GM13977 (cell line): ENCODE measurements around the gene SLC14A1.

ENCODE experiments used
- DNase-seq: peaks from one replicate; pipeline ENCODE4 v3.0.0; 2012; ENCODE audit warnings: low spot score
- CTCF ChIP-seq: IDR thresholded peaks from 2 replicates; pipeline ENCODE4 v1.5.1; 2012; ENCODE audit warnings: mild to moderate bottlenecking, control low read depth; ENCODE audit not compliant: insufficient read depth; ENCODE audit errors: extremely low read depth, missing control alignments
- in situ Hi-C: fragments of 300-500 bp; cut with MboI; formaldehyde crosslinking; loops from one replicate; pipeline ENCODE4 v1.12.0; 2022; ENCODE audit warnings: low sequenced_read_pairs, low pct_unique_long_range_greater_than_20kb, mixed read lengths, inconsistent platforms; ENCODE audit not compliant: unreplicated experiment

The SLC14A1 gene

GRCh38 chr18:45760462-45761036 lies 36.6 kb downstream of the SLC14A1 start:
- in situ Hi-C loops: no loop called here
- DNase-seq: no peak
- TF ChIP-seq CTCF: no peak

GRCh38 chr18:45761512-45762114 lies 37.6 kb downstream of the SLC14A1 start:
- TF ChIP-seq CTCF: no peak
- no peak for DNase-seq
- in situ Hi-C loops: no loop called here

DNA sequence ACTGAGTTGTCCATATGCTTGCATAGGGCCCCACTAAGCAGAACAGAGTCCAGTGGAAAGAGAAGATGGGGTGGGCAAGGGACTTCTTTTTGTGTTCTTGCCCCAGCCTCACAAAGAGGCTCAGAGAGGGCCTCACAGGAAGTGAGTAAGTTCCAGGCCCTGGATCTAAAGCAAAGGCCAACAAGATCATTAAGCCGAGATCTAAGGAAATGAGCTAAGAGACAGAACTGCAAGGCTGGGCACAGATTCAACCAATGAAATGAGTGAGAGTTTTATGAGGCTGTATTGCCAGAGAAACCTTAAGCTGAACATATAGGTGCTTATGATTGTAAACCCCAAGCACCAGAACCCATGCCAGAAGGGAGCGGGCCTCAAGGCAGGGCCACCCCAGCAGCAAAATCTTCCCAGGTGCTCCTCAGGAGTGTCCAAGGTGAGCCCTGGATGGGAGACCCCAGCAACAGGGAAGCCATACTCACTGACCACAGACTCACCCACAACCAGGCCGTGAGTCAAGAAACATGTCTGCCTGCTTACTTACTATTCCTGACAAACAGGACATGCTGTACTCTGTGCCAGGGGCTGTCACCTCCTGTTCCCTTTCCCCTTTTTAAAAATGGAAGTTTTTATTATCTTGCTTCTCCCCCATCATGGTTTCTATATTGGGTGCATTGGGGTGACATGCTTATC lies 40.2 kb downstream of the SLC14A1 start:
- in situ Hi-C loops: no loop called here
- DNase-seq: no peak
- no peak for TF ChIP-seq CTCF

DNA sequence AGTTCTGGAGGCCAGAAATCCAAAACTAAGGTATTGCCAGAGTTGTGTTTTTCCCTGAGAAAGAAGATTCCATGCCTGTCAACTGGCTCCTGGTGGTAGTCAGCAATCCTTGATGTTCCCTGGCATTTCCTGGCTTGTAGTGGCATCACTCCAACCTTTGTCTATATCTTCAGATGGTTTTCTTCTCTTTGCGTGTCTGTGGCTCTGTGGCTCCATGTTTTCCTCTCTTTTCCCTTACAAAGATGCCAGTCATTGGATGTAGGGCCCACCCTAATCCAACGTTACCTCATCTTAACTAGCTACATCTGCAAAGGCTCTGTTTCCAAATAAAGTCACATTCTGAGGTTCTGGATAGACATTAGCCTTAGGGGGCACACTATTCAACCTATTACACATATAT lies 41.8 kb downstream of the SLC14A1 start:
- in situ Hi-C loops: no loop called here
- no peak for DNase-seq
- no peak for TF ChIP-seq CTCF

DNA sequence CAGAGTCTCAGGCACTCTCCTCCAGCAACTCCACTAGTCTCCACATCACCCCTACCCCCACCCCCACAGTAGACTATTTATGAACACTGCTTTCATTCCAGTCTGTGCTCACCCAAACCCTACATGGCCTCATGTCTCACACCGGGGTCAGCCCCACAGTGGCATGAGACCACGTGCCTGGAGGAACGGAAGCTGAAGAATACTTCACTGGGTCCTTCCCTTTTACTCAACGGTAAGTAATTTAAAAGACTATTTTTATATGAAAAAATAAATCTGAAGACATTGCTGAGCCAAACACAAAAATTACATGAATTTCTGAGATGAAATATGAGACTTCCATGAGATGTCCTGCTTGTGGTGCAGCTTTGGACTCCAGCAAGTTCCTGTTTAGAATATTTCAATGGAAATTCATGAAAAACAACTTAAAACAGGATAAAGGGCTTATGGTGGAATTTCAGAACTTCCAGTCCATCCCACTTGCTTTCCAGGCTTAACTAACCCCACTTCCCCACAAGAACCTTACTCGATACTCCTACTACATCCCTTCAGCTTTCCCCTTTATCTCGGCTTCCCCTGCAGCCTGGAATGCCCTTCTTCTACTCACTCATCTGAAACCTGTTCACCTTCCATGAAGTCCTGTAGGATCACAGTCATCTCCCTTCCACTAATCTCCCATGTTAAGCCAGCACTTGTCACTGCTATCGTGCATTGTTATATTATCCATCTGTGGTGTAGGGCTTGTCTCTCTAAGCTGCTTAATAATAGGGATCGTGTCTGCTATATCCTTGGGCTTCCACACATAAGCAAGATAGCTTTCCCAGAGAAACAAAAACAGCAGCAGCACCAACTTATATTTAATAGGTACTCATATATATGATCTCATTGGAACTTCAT lies 47.9 kb downstream of the SLC14A1 start:
- no peak for DNase-seq
- in situ Hi-C loops: no loop called here
- TF ChIP-seq CTCF: no peak

DNA sequence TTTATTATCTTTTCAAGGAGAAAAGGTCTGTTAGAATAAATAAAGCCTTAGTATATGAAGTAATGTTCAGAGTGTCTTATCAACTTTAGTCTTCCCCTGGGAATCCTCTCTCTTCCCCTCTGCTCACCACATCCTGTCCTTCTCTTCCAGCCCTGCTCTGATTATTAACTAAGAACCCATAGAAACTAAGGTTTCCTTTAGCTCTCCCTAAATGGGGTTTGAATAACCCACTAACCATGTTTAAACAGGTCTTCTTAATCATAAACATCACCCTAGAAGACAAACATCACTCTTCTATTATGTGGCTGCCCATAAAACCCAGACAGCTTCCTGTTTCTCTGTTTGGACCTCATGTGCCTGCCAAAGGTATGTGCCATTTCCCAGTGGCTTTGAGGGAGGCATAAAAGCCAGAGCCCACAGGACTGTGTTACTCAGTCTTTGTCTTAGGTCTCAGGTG lies 50.1 kb downstream of the SLC14A1 start:
- in situ Hi-C loops: no loop called here
- no peak for TF ChIP-seq CTCF
- no peak for DNase-seq
